GM12873 (cell line): ENCODE data around the gene DCLRE1B.

Experiments used
- CTCF ChIP-seq: IDR thresholded peaks from 2 replicates; pipeline ENCODE4 v1.5.1; 2012; ENCODE audit warnings: low read depth, mild to moderate bottlenecking, moderate library complexity, low read length, control low read depth; ENCODE audit not compliant: insufficient read depth; ENCODE audit errors: missing control alignments

The DCLRE1B gene

GRCh38 chr1:113935176-113935575 lies 30.1 kb downstream of the DCLRE1B start:
- no peak for TF ChIP-seq CTCF

- TF ChIP-seq CTCF = no peak
Observed at GRCh38 chr1:113935970-113936369, 30.8 kb downstream of the DCLRE1B start.

- no peak for TF ChIP-seq CTCF
Observed at GRCh38 chr1:113937146-113937545, 32.0 kb downstream of the DCLRE1B start.

GRCh38 chr1:113938192-113938591 lies 33.1 kb downstream of the DCLRE1B start:
- TF ChIP-seq CTCF = no peak

- no peak for TF ChIP-seq CTCF
Observed at GRCh38 chr1:113940365-113941244, 35.5 kb downstream of the DCLRE1B start.

- no peak for TF ChIP-seq CTCF
Observed at GRCh38 chr1:113941245-113941559, 36.1 kb downstream of the DCLRE1B start.

GRCh38 chr1:113942527-113942926 lies 37.4 kb downstream of the DCLRE1B start:
- no peak for TF ChIP-seq CTCF
